IMR-90 (cell line): ENCODE data around the gene CYP8B1. TPM values are rescaled to one million over a fixed set of nuclear protein-coding genes. Genes with fewer than 3 reads are reported as not detected.

ENCODE experiments used
- ATAC-seq: fragments of 200-7000 bp; cut with Tn5 transposase; 2 replicates; pipeline ENCODE4 v1.9.1; 2020; ENCODE audit warnings: low read depth, mild to moderate bottlenecking, moderate library complexity
- BruUV-seq: library from RNA; stranded (reverse); fragments of 400-500 nt; replicated peaks from 2 replicates; lab custom pipeline; 2021; lab: Mats Ljungman, UMichigan
- CTCF ChIA-PET: fragments of 300-600 bp; formaldehyde crosslinking; extraction: SDS; loops from one replicate; lab custom pipeline; 2021; ENCODE audit warnings: antibody characterized with exemption; lab: Yijun Ruan, JAX
- POLR2A ChIA-PET: fragments of 300-600 bp; sonication (Branson Sonifier 250); formaldehyde crosslinking; loops from one replicate; lab custom pipeline; 2022; ENCODE audit warnings: antibody characterized with exemption; ENCODE audit not compliant: unreplicated experiment; lab: Charles Lee
- DNase-seq: peaks from one replicate; pipeline ENCODE4 v3.0.0; 2013
- H2AFZ ChIP-seq: replicated peaks from 2 replicates; pipeline ENCODE3; 2013; ENCODE audit warnings: low read length, mild to moderate bottlenecking; ENCODE audit not compliant: poor library complexity
- H2AK5ac ChIP-seq: 2 replicates; pipeline ENCODE4 v1.6.1; 2013; ENCODE audit warnings: low read depth, low read length, inconsistent platforms
- H2AK9ac ChIP-seq: replicated peaks from 2 replicates; pipeline ENCODE3; 2013; ENCODE audit warnings: mild to moderate bottlenecking, low read depth, low read length, moderate library complexity; ENCODE audit not compliant: poor library complexity
- H2BK120ac ChIP-seq: 2 replicates; pipeline ENCODE4 v1.6.1; 2013; ENCODE audit warnings: low read depth, low read length, inconsistent platforms
- H2BK15ac ChIP-seq: 3 replicates; pipeline ENCODE4 v1.6.1; 2013; ENCODE audit warnings: low read depth, low read length, inconsistent platforms
- H2BK20ac ChIP-seq: 2 replicates; pipeline ENCODE4 v1.6.1; 2013; ENCODE audit warnings: low read depth, mild to moderate bottlenecking, inconsistent platforms, low read length, moderate library complexity
- H2BK5ac ChIP-seq: 2 replicates; pipeline ENCODE4 v1.6.1; 2013; ENCODE audit warnings: mild to moderate bottlenecking, low read depth, low read length, inconsistent platforms; ENCODE audit not compliant: poor library complexity, severe bottlenecking
- H3K14ac ChIP-seq: replicated peaks from 2 replicates; pipeline ENCODE4 v1.6.1; 2013; ENCODE audit warnings: low read depth, low read length, inconsistent platforms
- H3K18ac ChIP-seq: 2 replicates; pipeline ENCODE4 v1.6.1; 2013; ENCODE audit warnings: low read depth, low read length, control low read depth
- H3K23ac ChIP-seq: 2 replicates; pipeline ENCODE4 v1.6.1; 2013; ENCODE audit warnings: low read depth, low read length, inconsistent platforms
- H3K27ac ChIP-seq: 2 replicates; pipeline ENCODE4 v1.5.1; 2013; ENCODE audit warnings: mild to moderate bottlenecking, control low read depth, low read length; ENCODE audit not compliant: insufficient read depth
- H3K27me3 ChIP-seq: 2 replicates; pipeline ENCODE4 v1.6.1; 2013; ENCODE audit warnings: low read length; ENCODE audit not compliant: control insufficient read depth, insufficient read depth
- H3K36me3 ChIP-seq: 2 replicates; pipeline ENCODE4 v1.6.1; 2013; ENCODE audit warnings: low read length, mixed read lengths; ENCODE audit not compliant: control insufficient read depth, insufficient read depth
- H3K4ac ChIP-seq: 2 replicates; pipeline ENCODE4 v1.6.1; 2013; ENCODE audit warnings: low read depth, low read length, inconsistent platforms
- H3K4me1 ChIP-seq: 2 replicates; pipeline ENCODE4 v1.6.1; 2013; ENCODE audit warnings: low read length, mixed read lengths; ENCODE audit not compliant: control insufficient read depth, insufficient read depth
- H3K4me2 ChIP-seq: 2 replicates; pipeline ENCODE4 v1.6.1; 2013; ENCODE audit warnings: low read depth, mild to moderate bottlenecking, control low read depth, low read length, moderate library complexity
- H3K4me3 ChIP-seq: 2 replicates; pipeline ENCODE4 v1.5.1; 2013; ENCODE audit warnings: low read depth, mild to moderate bottlenecking, control low read depth, low read length, moderate library complexity; ENCODE audit not compliant: insufficient read depth
- H3K56ac ChIP-seq: 2 replicates; pipeline ENCODE4 v1.6.1; 2013; ENCODE audit warnings: low read length, inconsistent platforms; ENCODE audit not compliant: insufficient read depth; ENCODE audit errors: extremely low read depth
- H3K79me1 ChIP-seq, 2 experiments: 2 replicates each; pipeline ENCODE4 v1.6.1; 2013; ENCODE audit warnings: low read length in 2 of 2, inconsistent platforms in 1 of 2, low read depth in 1 of 2
- H3K9ac ChIP-seq: 2 replicates; pipeline ENCODE4 v1.6.1; 2013; ENCODE audit warnings: low read depth, low read length, control low read depth
- H3K9me1 ChIP-seq: 2 replicates; pipeline ENCODE4 v1.6.1; 2013; ENCODE audit warnings: low read length, inconsistent platforms; ENCODE audit not compliant: insufficient read depth
- H3K9me3 ChIP-seq: 2 replicates; pipeline ENCODE4 v1.6.1; 2013; ENCODE audit warnings: low read length; ENCODE audit not compliant: control insufficient read depth, insufficient read depth
- H4K20me1 ChIP-seq: 2 replicates; pipeline ENCODE4 v1.6.1; 2013; ENCODE audit warnings: low read length, inconsistent platforms; ENCODE audit not compliant: insufficient read depth
- H4K5ac ChIP-seq: 2 replicates; pipeline ENCODE4 v1.6.1; 2013; ENCODE audit warnings: mild to moderate bottlenecking, low read depth, low read length, control low read depth
- H4K8ac ChIP-seq, 2 experiments: 2 replicates each; pipeline ENCODE4 v1.6.1; 2013; ENCODE audit warnings: low read depth in 2 of 2, low read length in 2 of 2, control low read depth in 1 of 2, inconsistent platforms in 1 of 2
- H4K91ac ChIP-seq: 2 replicates; pipeline ENCODE4 v1.6.1; 2013; ENCODE audit warnings: low read depth, low read length, inconsistent platforms; ENCODE audit not compliant: insufficient read depth
- BHLHE40 ChIP-seq: fragments of 150-350 bp; IDR thresholded peaks from 2 replicates; pipeline ENCODE4 v1.6.1; 2016; ENCODE audit warnings: mild to moderate bottlenecking, low read depth, low read length
- CEBPB ChIP-seq: IDR thresholded peaks from 2 replicates; pipeline ENCODE4 v1.6.1; 2012; ENCODE audit warnings: low read depth, low read length, improper control_type of control experiment
- CHD1 ChIP-seq: IDR thresholded peaks from 2 replicates; pipeline ENCODE4 v1.6.1; 2012; ENCODE audit warnings: low read depth, low read length, improper control_type of control experiment
- FOS ChIP-seq: fragments of 150-350 bp; IDR thresholded peaks from 2 replicates; pipeline ENCODE4 v1.6.1; 2016; ENCODE audit warnings: low read depth, low read length
- MAFK ChIP-seq: IDR thresholded peaks from 2 replicates; pipeline ENCODE4 v1.6.1; 2012; ENCODE audit warnings: low read depth, low read length, improper control_type of control experiment
- MAZ ChIP-seq: IDR thresholded peaks from 2 replicates; pipeline ENCODE4 v1.6.1; 2012; ENCODE audit warnings: low read depth, mild to moderate bottlenecking, low read length, improper control_type of control experiment, moderate library complexity, borderline replicate concordance
- MXI1 ChIP-seq: IDR thresholded peaks from 2 replicates; pipeline ENCODE4 v1.6.1; 2012; ENCODE audit warnings: low read depth, mild to moderate bottlenecking, low read length, moderate library complexity, borderline replicate concordance
- NFE2L2 ChIP-seq: fragments of 150-350 bp; IDR thresholded peaks from 2 replicates; pipeline ENCODE4 v1.6.1; 2016; ENCODE audit warnings: low read depth, mild to moderate bottlenecking, low read length
- POLR2A ChIP-seq: IDR thresholded peaks from 2 replicates; pipeline ENCODE4 v1.6.1; 2012; ENCODE audit warnings: mild to moderate bottlenecking, low read depth, low read length
- RAD21 ChIP-seq: IDR thresholded peaks from 2 replicates; pipeline ENCODE4 v1.6.1; 2012; ENCODE audit warnings: low read length, improper control_type of control experiment
- RCOR1 ChIP-seq: IDR thresholded peaks from 2 replicates; pipeline ENCODE4 v1.6.1; 2012; ENCODE audit warnings: mild to moderate bottlenecking, low read length, improper control_type of control experiment; ENCODE audit not compliant: insufficient replicate concordance
- RFX5 ChIP-seq: IDR thresholded peaks from 2 replicates; pipeline ENCODE4 v1.8.0; 2012; ENCODE audit warnings: low read depth, mild to moderate bottlenecking, low read length, moderate library complexity
- SMC3 ChIP-seq: fragments of 150-350 bp; IDR thresholded peaks from 2 replicates; pipeline ENCODE4 v1.6.1; 2016; ENCODE audit warnings: low read depth, mild to moderate bottlenecking, antibody characterized with exemption, low read length, moderate library complexity
- WGBS, 2 experiments: methylation state at CpG; one replicate each; pipeline versions ENCODE4 v1.1.5 to v1.1.7; 2013; ENCODE audit warnings: missing lambda C conversion rate in 2 of 2; ENCODE audit not compliant: insufficient read length in 1 of 2; ENCODE audit errors: extremely low coverage in 2 of 2; 5-methylcytosine and 5-hydroxymethylcytosine counted together
- dilution Hi-C: fragments of 300-500 bp; cut with HindIII; formaldehyde crosslinking; loops from one replicate; pipeline ENCODE4 v1.14.3; 2018; ENCODE audit warnings: low sequenced_read_pairs; ENCODE audit not compliant: unreplicated experiment
- in situ Hi-C: fragments of 300-500 bp; cut with MboI; formaldehyde crosslinking; loops from 3 replicates; pipeline ENCODE4 v1.14.3; 2019; ENCODE audit warnings: low sequenced_read_pairs, inconsistent platforms, mixed read lengths
- intact Hi-C: fragments of 100-400 bp; cut with micrococcal nuclease; formaldehyde crosslinking; loops from 2 replicates; pipeline ENCODE4 v1.10.0; 2022
- polyA plus RNA-seq, 3 experiments: library from polyadenylated mRNA; depleted of rRNA; stranded (reverse); fragments of >200 nt; gene quantifications; 2 replicates each; pipeline ENCODE4 v1.2.3, GENCODE V29; 2012; ENCODE audit warnings: low replicate concordance in 1 of 3
- total RNA-seq: library from RNA; depleted of rRNA; stranded (reverse); fragments of >200 nt; gene quantifications from 2 replicates; pipeline ENCODE4 v1.2.3, GENCODE V29; 2012
- TF ChIP-seq, protein P1 (sequence below): fragments of 150-350 bp; IDR thresholded peaks from 2 replicates; pipeline ENCODE4 v1.6.1; 2017; ENCODE audit warnings: mild to moderate bottlenecking, antibody characterized with exemption, low read length, low read depth
- TF ChIP-seq, protein P2 (sequence below): fragments of 150-350 bp; IDR thresholded peaks from 2 replicates; pipeline ENCODE4 v1.6.1; 2016; ENCODE audit warnings: low read depth, mild to moderate bottlenecking, low read length, moderate library complexity, borderline replicate concordance
- TF ChIP-seq, protein P3 (sequence below): conservative IDR thresholded peaks from 2 replicates; pipeline ENCODE4 v1.5.1; 2012; ENCODE audit warnings: mild to moderate bottlenecking, low read depth, low read length, improper control_type of control experiment

The CYP8B1 gene
- total and polyA plus RNA-seq, 2 of the 4 experiments (the other 2 are of a cell fraction) = not detected

DNA sequence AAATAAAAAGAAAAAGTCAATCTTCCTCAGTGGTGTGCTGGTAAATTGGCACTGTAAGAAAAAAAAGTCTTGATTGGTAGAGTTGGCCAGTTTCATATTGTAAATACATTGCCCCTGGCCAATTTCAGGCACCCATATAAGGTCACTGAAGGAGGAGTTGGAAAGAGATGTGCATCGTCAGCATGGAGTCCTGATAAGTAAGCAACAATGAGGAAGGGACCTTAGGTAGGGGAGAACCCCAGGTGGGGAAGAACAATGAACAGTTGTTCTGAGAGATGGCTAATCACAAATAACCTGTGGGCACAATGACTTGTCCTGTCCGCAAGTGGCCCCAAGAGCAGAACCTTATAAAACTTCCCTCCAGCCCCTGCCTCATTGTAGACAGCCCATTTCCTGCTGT is 8.6 kb upstream of the CYP8B1 start:
- H3K56ac ChIP-seq = no peak overlapping the region
- DNase-seq (no peak), ATAC-seq (no peak)
- TF ChIP-seq POLR2A (no peak), NFE2L2 (no peak), MAFK (no peak), MXI1 (no peak), RFX5 (no peak), CHD1 (no peak), MAZ (no peak), BHLHE40 (no peak), RCOR1 (no peak), FOS (no peak), CEBPB (no peak), RAD21 (no peak), SMC3 (no peak)
- TF ChIP-seq, protein P1, sequence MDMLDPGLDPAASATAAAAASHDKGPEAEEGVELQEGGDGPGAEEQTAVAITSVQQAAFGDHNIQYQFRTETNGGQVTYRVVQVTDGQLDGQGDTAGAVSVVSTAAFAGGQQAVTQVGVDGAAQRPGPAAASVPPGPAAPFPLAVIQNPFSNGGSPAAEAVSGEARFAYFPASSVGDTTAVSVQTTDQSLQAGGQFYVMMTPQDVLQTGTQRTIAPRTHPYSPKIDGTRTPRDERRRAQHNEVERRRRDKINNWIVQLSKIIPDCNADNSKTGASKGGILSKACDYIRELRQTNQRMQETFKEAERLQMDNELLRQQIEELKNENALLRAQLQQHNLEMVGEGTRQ = no peak
- TF ChIP-seq, protein P2, sequence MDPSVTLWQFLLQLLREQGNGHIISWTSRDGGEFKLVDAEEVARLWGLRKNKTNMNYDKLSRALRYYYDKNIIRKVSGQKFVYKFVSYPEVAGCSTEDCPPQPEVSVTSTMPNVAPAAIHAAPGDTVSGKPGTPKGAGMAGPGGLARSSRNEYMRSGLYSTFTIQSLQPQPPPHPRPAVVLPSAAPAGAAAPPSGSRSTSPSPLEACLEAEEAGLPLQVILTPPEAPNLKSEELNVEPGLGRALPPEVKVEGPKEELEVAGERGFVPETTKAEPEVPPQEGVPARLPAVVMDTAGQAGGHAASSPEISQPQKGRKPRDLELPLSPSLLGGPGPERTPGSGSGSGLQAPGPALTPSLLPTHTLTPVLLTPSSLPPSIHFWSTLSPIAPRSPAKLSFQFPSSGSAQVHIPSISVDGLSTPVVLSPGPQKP = no peak
- TF ChIP-seq, protein P3, sequence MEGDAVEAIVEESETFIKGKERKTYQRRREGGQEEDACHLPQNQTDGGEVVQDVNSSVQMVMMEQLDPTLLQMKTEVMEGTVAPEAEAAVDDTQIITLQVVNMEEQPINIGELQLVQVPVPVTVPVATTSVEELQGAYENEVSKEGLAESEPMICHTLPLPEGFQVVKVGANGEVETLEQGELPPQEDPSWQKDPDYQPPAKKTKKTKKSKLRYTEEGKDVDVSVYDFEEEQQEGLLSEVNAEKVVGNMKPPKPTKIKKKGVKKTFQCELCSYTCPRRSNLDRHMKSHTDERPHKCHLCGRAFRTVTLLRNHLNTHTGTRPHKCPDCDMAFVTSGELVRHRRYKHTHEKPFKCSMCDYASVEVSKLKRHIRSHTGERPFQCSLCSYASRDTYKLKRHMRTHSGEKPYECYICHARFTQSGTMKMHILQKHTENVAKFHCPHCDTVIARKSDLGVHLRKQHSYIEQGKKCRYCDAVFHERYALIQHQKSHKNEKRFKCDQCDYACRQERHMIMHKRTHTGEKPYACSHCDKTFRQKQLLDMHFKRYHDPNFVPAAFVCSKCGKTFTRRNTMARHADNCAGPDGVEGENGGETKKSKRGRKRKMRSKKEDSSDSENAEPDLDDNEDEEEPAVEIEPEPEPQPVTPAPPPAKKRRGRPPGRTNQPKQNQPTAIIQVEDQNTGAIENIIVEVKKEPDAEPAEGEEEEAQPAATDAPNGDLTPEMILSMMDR = no peak
- H2BK15ac ChIP-seq = no peak overlapping the region
- intact Hi-C loops (loop anchor here (5.0 to 10.0 kb wide), 2 partner anchors 340 to 637 kb away; no protein-coding TSS in a partner anchor), dilution Hi-C loops (no loop called here), in situ Hi-C loops (no loop called here)
- ChIA-PET CTCF (no interaction called here), POLR2A (no interaction called here)
- H4K91ac ChIP-seq = no peak overlapping the region
- H3K18ac ChIP-seq = no peak overlapping the region
- H3K79me1 ChIP-seq = no peaks in the 10 kb centered on the region
- no peak overlapping the region for H3K4me2 ChIP-seq
- H2BK20ac ChIP-seq = no peak overlapping the region
- H3K27me3 ChIP-seq = peaks cover 11% of the 10 kb centered on the region
- no peaks in the 10 kb centered on the region for H3K4me1 ChIP-seq
- no peak overlapping the region for H2BK5ac ChIP-seq
- no peak overlapping the region for H2AK9ac ChIP-seq
- H2AFZ ChIP-seq = no peak overlapping the region
- H3K36me3 ChIP-seq = no peaks in the 10 kb centered on the region
- no peak overlapping the region for H2AK5ac ChIP-seq
- H4K5ac ChIP-seq = no peak overlapping the region
- whole genome bisulfite sequencing, 2 experiments = 100% methylated on average over 1 of the region's 2 CpGs; no CpG with 5 or more reads in 1 of the 2 experiments
- H3K9ac ChIP-seq = no peak overlapping the region
- no peak overlapping the region for H3K4me3 ChIP-seq
- H2BK120ac ChIP-seq = no peak overlapping the region
- H3K14ac ChIP-seq = no peak overlapping the region
- H3K23ac ChIP-seq = no peak overlapping the region
- no peaks in the 10 kb centered on the region for H3K9me3 ChIP-seq
- H3K4ac ChIP-seq = no peak overlapping the region
- no peaks in the 10 kb centered on the region for H4K20me1 ChIP-seq
- no peak overlapping the region for H4K8ac ChIP-seq
- H3K9me1 ChIP-seq = no peaks in the 10 kb centered on the region; the same call in 1 of the 2 replicates
- no peak overlapping the region for H3K27ac ChIP-seq
- no TSS peak for BruUV-seq
